Measurements from ENCODE around the gene CERS1. TPM values are rescaled to one million over a fixed set of nuclear protein-coding genes. Genes with fewer than 3 reads are reported as not detected.

The CERS1 gene
- total RNA-seq, 1 donor: 0.36 TPM

GRCh38 chr19:18929311-18929710, 33.4 kb upstream of the CERS1 start:
- DNase-seq (ENCODE audit: insufficient read length, low spot score, missing footprints): peak; percentile 58
- Histone ChIP-seq H3K79me2 (ENCODE audit: insufficient read depth, low read length) (peaks cover 3% of the 10 kb centered on the region), H4K20me1 (ENCODE audit: insufficient read depth, low read length) (peaks cover 24% of the 10 kb centered on the region), H2AFZ (ENCODE audit: low read length) (no peak overlapping the region), H3K27me3 (ENCODE audit: insufficient read depth, low read length) (no peaks in the 10 kb centered on the region), H3K4me2 (ENCODE audit: insufficient read depth, low read length) (no peak overlapping the region), H3K4me1 (ENCODE audit: insufficient read depth, low read length) (no peaks in the 10 kb centered on the region), H3K4me3 (ENCODE audit: insufficient read depth, low read length) (no peak overlapping the region), H3K9me3 (ENCODE audit: low read depth, low read length) (no peaks in the 10 kb centered on the region), H3K27ac (ENCODE audit: low read depth, low read length) (no peak overlapping the region), H3K36me3 (ENCODE audit: insufficient read depth, low read length) (peaks cover 68% of the 10 kb centered on the region)
- TF ChIP-seq CTCF (IDR thresholded peaks at IDR 0.05; ENCODE audit: extremely low read depth, low read depth, low read length): no peak

GRCh38 chr19:18928018-18928805, 32.3 kb upstream of the CERS1 start:
- H3K79me2 ChIP-seq (ENCODE audit: insufficient read depth, low read length): peaks cover 2% of the 10 kb centered on the region
- H3K4me3 ChIP-seq (ENCODE audit: insufficient read depth, low read length): no peak overlapping the region
- H3K9me3 ChIP-seq (ENCODE audit: low read depth, low read length): no peaks in the 10 kb centered on the region
- H4K20me1 ChIP-seq (ENCODE audit: insufficient read depth, low read length): peaks cover 26% of the 10 kb centered on the region
- peak; percentile 77 for DNase-seq (ENCODE audit: insufficient read length, low spot score, missing footprints)
- no peak for TF ChIP-seq CTCF (IDR thresholded peaks at IDR 0.05; ENCODE audit: extremely low read depth, low read depth, low read length)
- H3K27ac ChIP-seq (ENCODE audit: low read depth, low read length): no peak overlapping the region
- H2AFZ ChIP-seq (ENCODE audit: low read length): no peak overlapping the region
- H3K4me1 ChIP-seq (ENCODE audit: insufficient read depth, low read length): no peaks in the 10 kb centered on the region
- peaks cover 66% of the 10 kb centered on the region for H3K36me3 ChIP-seq (ENCODE audit: insufficient read depth, low read length)
- H3K27me3 ChIP-seq (ENCODE audit: insufficient read depth, low read length): no peaks in the 10 kb centered on the region
- no peak overlapping the region for H3K4me2 ChIP-seq (ENCODE audit: insufficient read depth, low read length)

GRCh38 chr19:18924684-18925213, 28.8 kb upstream of the CERS1 start:
- DNase-seq (ENCODE audit: insufficient read length, low spot score, missing footprints): no peak
- H2AFZ ChIP-seq (ENCODE audit: low read length): no peak overlapping the region
- peaks cover 27% of the 10 kb centered on the region for H3K79me2 ChIP-seq (ENCODE audit: insufficient read depth, low read length)
- peaks cover 8% of the 10 kb centered on the region for H3K4me1 ChIP-seq (ENCODE audit: insufficient read depth, low read length)
- peaks cover 27% of the 10 kb centered on the region for H4K20me1 ChIP-seq (ENCODE audit: insufficient read depth, low read length)
- H3K27ac ChIP-seq (ENCODE audit: low read depth, low read length): no peak overlapping the region
- no peaks in the 10 kb centered on the region for H3K27me3 ChIP-seq (ENCODE audit: insufficient read depth, low read length)
- H3K4me3 ChIP-seq (ENCODE audit: insufficient read depth, low read length): no peak overlapping the region
- TF ChIP-seq CTCF (IDR thresholded peaks at IDR 0.05; ENCODE audit: extremely low read depth, low read depth, low read length): no peak
- H3K4me2 ChIP-seq (ENCODE audit: insufficient read depth, low read length): no peak overlapping the region
- no peaks in the 10 kb centered on the region for H3K9me3 ChIP-seq (ENCODE audit: low read depth, low read length)
- peaks cover 62% of the 10 kb centered on the region for H3K36me3 ChIP-seq (ENCODE audit: insufficient read depth, low read length)

- Histone ChIP-seq H4K20me1 (ENCODE audit: insufficient read depth, low read length) (peaks cover 25% of the 10 kb centered on the region), H2AFZ (ENCODE audit: low read length) (no peak overlapping the region), H3K36me3 (ENCODE audit: insufficient read depth, low read length) (peaks cover 43% of the 10 kb centered on the region), H3K4me2 (ENCODE audit: insufficient read depth, low read length) (no peak overlapping the region), H3K4me1 (ENCODE audit: insufficient read depth, low read length) (peaks cover 14% of the 10 kb centered on the region), H3K27ac (ENCODE audit: low read depth, low read length) (no peak overlapping the region), H3K9me3 (ENCODE audit: low read depth, low read length) (no peaks in the 10 kb centered on the region), H3K79me2 (ENCODE audit: insufficient read depth, low read length) (peaks cover 43% of the 10 kb centered on the region), H3K27me3 (ENCODE audit: insufficient read depth, low read length) (no peaks in the 10 kb centered on the region), H3K4me3 (ENCODE audit: insufficient read depth, low read length) (no peak overlapping the region)
- no peak for DNase-seq (ENCODE audit: insufficient read length, low spot score, missing footprints)
- TF ChIP-seq CTCF (IDR thresholded peaks at IDR 0.05; ENCODE audit: extremely low read depth, low read depth, low read length): no peak
Measured at GRCh38 chr19:18922228-18922985, 26.4 kb upstream of the CERS1 start.

All from osteoblast (primary cell).